Liver (tissue), 9 donors: ENCODE data around the gene TACC3. TPM values are rescaled to one million over a fixed set of nuclear protein-coding genes. Genes with fewer than 3 reads are reported as not detected.

Experiments used
- DNase-seq: peaks from one replicate; pipeline ENCODE4 v3.0.0-alpha.2; 2017; ENCODE audit warnings: low spot score
- H3K27ac ChIP-seq, 2 donors: one replicate each; pipeline ENCODE4 v1.7.0; 2013; ENCODE audit warnings: inconsistent platforms in 2 of 2, low read length in 2 of 2, control low read depth in 1 of 2, low read depth in 1 of 2, mild to moderate bottlenecking in 1 of 2
- H3K27me3 ChIP-seq, 4 donors: one replicate each; pipeline versions ENCODE4 v1.6.1 to v1.7.0; 2013; ENCODE audit warnings: low read length in 3 of 4, inconsistent platforms in 1 of 4, mild to moderate bottlenecking in 1 of 4, moderate library complexity in 1 of 4; ENCODE audit not compliant: control insufficient read depth in 4 of 4, insufficient read depth in 4 of 4
- H3K36me3 ChIP-seq, 4 donors: one replicate each; pipeline versions ENCODE4 v1.6.1 to v1.7.0; 2013; ENCODE audit warnings: low read length in 3 of 4, mild to moderate bottlenecking in 3 of 4, low read depth in 1 of 4, moderate library complexity in 1 of 4; ENCODE audit not compliant: control insufficient read depth in 4 of 4, insufficient read depth in 3 of 4
- H3K4me1 ChIP-seq, 4 donors: one replicate each; pipeline versions ENCODE4 v1.6.1 to v1.7.0; 2013; ENCODE audit warnings: low read length in 3 of 4, mild to moderate bottlenecking in 3 of 4, moderate library complexity in 1 of 4; ENCODE audit not compliant: control insufficient read depth in 4 of 4, insufficient read depth in 4 of 4
- H3K4me3 ChIP-seq, 3 donors: one replicate each; pipeline versions ENCODE4 v1.6.1 to v1.7.0; 2013; ENCODE audit warnings: low read length in 3 of 3, control low read depth in 1 of 3, low read depth in 1 of 3, mild to moderate bottlenecking in 1 of 3
- H3K9ac ChIP-seq, 2 donors: one replicate each; pipeline ENCODE4 v1.7.0; 2013; ENCODE audit warnings: low read length in 2 of 2, mild to moderate bottlenecking in 2 of 2, moderate library complexity in 2 of 2, control low read depth in 1 of 2, low read depth in 1 of 2
- H3K9me3 ChIP-seq, 4 donors: one replicate each; pipeline versions ENCODE4 v1.6.1 to v1.7.0; 2013; ENCODE audit warnings: low read length in 3 of 4; ENCODE audit not compliant: control insufficient read depth in 4 of 4
- ATF3 ChIP-seq: IDR thresholded peaks from 2 replicates; pipeline ENCODE4 v1.6.1; 2016; ENCODE audit warnings: antibody characterized with exemption
- EGR1 ChIP-seq, 2 donors: IDR thresholded peaks; 2 replicates each; pipeline ENCODE4 v1.6.1; 2016 to 2018; ENCODE audit warnings: antibody characterized with exemption in 2 of 2, low read depth in 2 of 2
- FOXA1 ChIP-seq: IDR thresholded peaks from 2 replicates; pipeline ENCODE4 v1.6.1; 2016; ENCODE audit warnings: antibody characterized with exemption
- FOXA2 ChIP-seq: IDR thresholded peaks from 2 replicates; pipeline ENCODE4 v1.6.1; 2016; ENCODE audit warnings: antibody characterized with exemption
- GABPA ChIP-seq, 2 donors: IDR thresholded peaks in 1 of 2; conservative IDR thresholded peaks in 1 of 2; 2 replicates each; pipeline ENCODE4 v1.6.1; 2016; ENCODE audit warnings: antibody characterized with exemption in 2 of 2, mild to moderate bottlenecking in 1 of 2, moderate library complexity in 1 of 2
- JUND ChIP-seq, 2 donors: IDR thresholded peaks; 2 replicates each; pipeline ENCODE4 v1.6.1; 2016; ENCODE audit warnings: antibody characterized with exemption in 2 of 2
- NR2F2 ChIP-seq: IDR thresholded peaks from 2 replicates; pipeline ENCODE4 v1.6.1; 2016; ENCODE audit warnings: antibody characterized with exemption
- RAD21 ChIP-seq, 2 donors: IDR thresholded peaks; 2 replicates each; pipeline ENCODE4 v1.6.1; 2016; ENCODE audit warnings: antibody characterized with exemption in 2 of 2, mild to moderate bottlenecking in 2 of 2
- REST ChIP-seq: IDR thresholded peaks from 2 replicates; pipeline ENCODE4 v1.6.1; 2016; ENCODE audit warnings: antibody characterized with exemption, mild to moderate bottlenecking
- RXRA ChIP-seq, 2 donors: IDR thresholded peaks; 2 replicates each; pipeline ENCODE4 v1.6.1; 2017 to 2018; ENCODE audit warnings: antibody characterized with exemption in 2 of 2, mild to moderate bottlenecking in 1 of 2
- SP1 ChIP-seq: IDR thresholded peaks from 2 replicates; pipeline ENCODE4 v1.6.1; 2018; ENCODE audit warnings: antibody characterized with exemption, mild to moderate bottlenecking
- YY1 ChIP-seq: IDR thresholded peaks from 2 replicates; pipeline ENCODE4 v1.6.1; 2016; ENCODE audit warnings: antibody characterized with exemption, mild to moderate bottlenecking
- WGBS: extraction: QIAGEN DNeasy Blood & Tissue Kit; methylation state at CpG from one replicate; pipeline ENCODE4 v1.1.7; 2013; 5-methylcytosine and 5-hydroxymethylcytosine counted together
- polyA plus RNA-seq, 2 donors: library from polyadenylated mRNA; stranded (reverse) in 1 of 2; unstranded in 1 of 2; fragments of 200-250 nt in 1 of 2; fragments of >200 nt in 1 of 2; fragmentation: Nextera tagmentation in 1 of 2; extraction: Ambion mirVana in 1 of 2; gene quantifications; one replicate each; pipeline versions ENCODE4 v1.2.1 to v1.2.3, GENCODE V29; 2013 to 2015
- total RNA-seq, 2 donors: library from RNA; depleted of rRNA; stranded (reverse); fragments of >200 nt; gene quantifications; one replicate each; pipeline ENCODE4 v1.2.3, GENCODE V29; 2014
- TF ChIP-seq, protein P1 (sequence below): fragments of 150-350 bp; IDR thresholded peaks from 2 replicates; pipeline ENCODE4 v1.5.1; 2017; ENCODE audit warnings: improper control_type of control experiment, low read depth, low read length; ENCODE audit not compliant: missing input control
- TF ChIP-seq, protein P2 (sequence below): IDR thresholded peaks from 2 replicates; pipeline ENCODE4 v1.6.1; 2016; ENCODE audit warnings: antibody characterized with exemption
- TF ChIP-seq, protein P3 (sequence below): IDR thresholded peaks from 2 replicates; pipeline ENCODE4 v1.6.1; 2016; ENCODE audit warnings: antibody characterized with exemption
- donor health status: healthy.
- donor health status: healthy.
- donor health status: healthy.
- donor health status: healthy.
- donor health status: healthy.

TACC3 gene
- total and polyA plus RNA-seq, 4 donors, result 1.4 to 38.9 (median 5.5) TPM

GRCh38 chr4:1777822-1778641, 56.7 kb downstream of the TACC3 start (continued):
- no peak for TF ChIP-seq JUND (IDR thresholded peaks at IDR 0.05)

GRCh38 chr4:1778642-1779392, 57.5 kb downstream of the TACC3 start:
- H3K4me1 ChIP-seq, result peaks cover 0 to 6% (median 3%) of the 10 kb centered on the region in 4 donors
- 86% methylated on average over 18 of the region's 18 CpGs for WGBS
- H3K27ac ChIP-seq, result no peak overlapping the region
- H3K36me3 ChIP-seq, result no peaks in the 10 kb centered on the region
- H3K9me3 ChIP-seq, result no peaks in the 10 kb centered on the region
- no peak for TF ChIP-seq FOXA1
- TF ChIP-seq, protein P1, sequence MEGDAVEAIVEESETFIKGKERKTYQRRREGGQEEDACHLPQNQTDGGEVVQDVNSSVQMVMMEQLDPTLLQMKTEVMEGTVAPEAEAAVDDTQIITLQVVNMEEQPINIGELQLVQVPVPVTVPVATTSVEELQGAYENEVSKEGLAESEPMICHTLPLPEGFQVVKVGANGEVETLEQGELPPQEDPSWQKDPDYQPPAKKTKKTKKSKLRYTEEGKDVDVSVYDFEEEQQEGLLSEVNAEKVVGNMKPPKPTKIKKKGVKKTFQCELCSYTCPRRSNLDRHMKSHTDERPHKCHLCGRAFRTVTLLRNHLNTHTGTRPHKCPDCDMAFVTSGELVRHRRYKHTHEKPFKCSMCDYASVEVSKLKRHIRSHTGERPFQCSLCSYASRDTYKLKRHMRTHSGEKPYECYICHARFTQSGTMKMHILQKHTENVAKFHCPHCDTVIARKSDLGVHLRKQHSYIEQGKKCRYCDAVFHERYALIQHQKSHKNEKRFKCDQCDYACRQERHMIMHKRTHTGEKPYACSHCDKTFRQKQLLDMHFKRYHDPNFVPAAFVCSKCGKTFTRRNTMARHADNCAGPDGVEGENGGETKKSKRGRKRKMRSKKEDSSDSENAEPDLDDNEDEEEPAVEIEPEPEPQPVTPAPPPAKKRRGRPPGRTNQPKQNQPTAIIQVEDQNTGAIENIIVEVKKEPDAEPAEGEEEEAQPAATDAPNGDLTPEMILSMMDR, result no peak
- no peak for TF ChIP-seq RXRA (IDR thresholded peaks at IDR 0.05)
- TF ChIP-seq GABPA (IDR thresholded peaks at IDR 0.05 in 1 of 2, conservative IDR thresholded peaks at IDR 0.05 in 1 of 2), result no peak
- TF ChIP-seq FOXA2, result no peak
- H3K9ac ChIP-seq, result no peak overlapping the region
- no peak overlapping the region for H3K4me3 ChIP-seq
- H3K27me3 ChIP-seq, result no peaks in the 10 kb centered on the region
- no peak for DNase-seq

GRCh38 chr4:1779588-1780382, 58.5 kb downstream of the TACC3 start:
- DNase-seq, result no peak
- H3K27me3 ChIP-seq, result no peaks in the 10 kb centered on the region
- H3K9ac ChIP-seq, result no peak overlapping the region
- H3K36me3 ChIP-seq, result no peaks in the 10 kb centered on the region
- 78% methylated on average over 18 of the region's 18 CpGs for WGBS
- H3K9me3 ChIP-seq, result no peaks in the 10 kb centered on the region
- TF ChIP-seq FOXA2, result no peak
- no peak for TF ChIP-seq JUND (IDR thresholded peaks at IDR 0.05)
- TF ChIP-seq FOXA1, result no peak
- TF ChIP-seq ATF3, result no peak
- TF ChIP-seq YY1, result no peak
- TF ChIP-seq SP1, result no peak
- TF ChIP-seq NR2F2, result no peak
- no peak for TF ChIP-seq EGR1 (IDR thresholded peaks at IDR 0.05; ENCODE audit: low read depth in 2 of 2)
- no peak for TF ChIP-seq REST
- TF ChIP-seq, protein P2, sequence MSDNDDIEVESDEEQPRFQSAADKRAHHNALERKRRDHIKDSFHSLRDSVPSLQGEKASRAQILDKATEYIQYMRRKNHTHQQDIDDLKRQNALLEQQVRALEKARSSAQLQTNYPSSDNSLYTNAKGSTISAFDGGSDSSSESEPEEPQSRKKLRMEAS, result no peak
- TF ChIP-seq, protein P3, sequence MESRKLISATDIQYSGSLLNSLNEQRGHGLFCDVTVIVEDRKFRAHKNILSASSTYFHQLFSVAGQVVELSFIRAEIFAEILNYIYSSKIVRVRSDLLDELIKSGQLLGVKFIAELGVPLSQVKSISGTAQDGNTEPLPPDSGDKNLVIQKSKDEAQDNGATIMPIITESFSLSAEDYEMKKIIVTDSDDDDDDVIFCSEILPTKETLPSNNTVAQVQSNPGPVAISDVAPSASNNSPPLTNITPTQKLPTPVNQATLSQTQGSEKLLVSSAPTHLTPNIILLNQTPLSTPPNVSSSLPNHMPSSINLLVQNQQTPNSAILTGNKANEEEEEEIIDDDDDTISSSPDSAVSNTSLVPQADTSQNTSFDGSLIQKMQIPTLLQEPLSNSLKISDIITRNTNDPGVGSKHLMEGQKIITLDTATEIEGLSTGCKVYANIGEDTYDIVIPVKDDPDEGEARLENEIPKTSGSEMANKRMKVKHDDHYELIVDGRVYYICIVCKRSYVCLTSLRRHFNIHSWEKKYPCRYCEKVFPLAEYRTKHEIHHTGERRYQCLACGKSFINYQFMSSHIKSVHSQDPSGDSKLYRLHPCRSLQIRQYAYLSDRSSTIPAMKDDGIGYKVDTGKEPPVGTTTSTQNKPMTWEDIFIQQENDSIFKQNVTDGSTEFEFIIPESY, result no peak
- TF ChIP-seq, protein P1, result no peak
- TF ChIP-seq RXRA (IDR thresholded peaks at IDR 0.05), result no peak
- no peak for TF ChIP-seq RAD21 (IDR thresholded peaks at IDR 0.05)
- no peak overlapping the region for H3K4me3 ChIP-seq
- no peak overlapping the region for H3K27ac ChIP-seq
- peaks cover 0 to 12% (median 7%) of the 10 kb centered on the region in 4 donors for H3K4me1 ChIP-seq
